Cardiac fibroblast (primary cell): ENCODE results near the gene TNNT1.

Experiments
- DNase-seq, 2 donors: peaks; one replicate each; pipeline versions ENCODE4 v3.0.0 to v3.0.0-alpha.2; 2010; ENCODE audit warnings: low read depth in 2 of 2
- H3K4me3 ChIP-seq, 2 donors: replicated peaks in 1 of 2; 1 replicate in 1 of 2; 2 replicates in 1 of 2; pipeline ENCODE4 v1.5.1; 2011; ENCODE audit warnings: low read depth in 2 of 2, low read length in 2 of 2, mild to moderate bottlenecking in 2 of 2, moderate library complexity in 1 of 2
- CTCF ChIP-seq: IDR thresholded peaks from one replicate; pipeline ENCODE4 v1.5.1; 2011; ENCODE audit warnings: low read depth, mild to moderate bottlenecking, low read length, inconsistent platforms

Gene TNNT1

GRCh38 chr19:55087542-55087901, 61.5 kb downstream of the TNNT1 start:
- no peak for TF ChIP-seq CTCF
- H3K4me3 ChIP-seq = peak overlapping the region; percentile 54 to 62
- DNase-seq = peak; percentile 36 to 52

- H3K4me3 ChIP-seq = peak overlapping the region; percentile 54 to 62
- TF ChIP-seq CTCF = no peak
- DNase-seq = peak; percentile 95 to 96
Measured at GRCh38 chr19:55086730-55087541, 62.1 kb downstream of the TNNT1 start.

GRCh38 chr19:55085923-55086715, 62.9 kb downstream of the TNNT1 start:
- H3K4me3 ChIP-seq = peak overlapping the region; percentile 54 to 62
- DNase-seq = no peak
- no peak for TF ChIP-seq CTCF

GRCh38 chr19:55084416-55084815, 64.6 kb downstream of the TNNT1 start:
- H3K4me3 ChIP-seq = no peak overlapping the region
- TF ChIP-seq CTCF = no peak
- DNase-seq = no peak

GRCh38 chr19:55083004-55083850, 65.8 kb downstream of the TNNT1 start:
- TF ChIP-seq CTCF = no peak
- no peak overlapping the region for H3K4me3 ChIP-seq
- no peak for DNase-seq
